ES-I3 (cell line): ENCODE results near the gene KIR3DL2.
"Not testable (repeated sequence)": the region's sequence is repeated elsewhere in the genome, so short reads cannot be mapped to it uniquely, and the experiment has no call there.

Experiments used
- H3K36me3 ChIP-seq: 2 replicates; pipeline ENCODE4 v1.6.1; 2013; ENCODE audit warnings: mild to moderate bottlenecking, low read length, control low read depth, moderate library complexity; ENCODE audit not compliant: insufficient read depth
- H3K4me1 ChIP-seq: 2 replicates; pipeline ENCODE4 v1.6.1; 2013; ENCODE audit warnings: mild to moderate bottlenecking, control low read depth, low read length; ENCODE audit not compliant: insufficient read depth
- H3K9ac ChIP-seq: 2 replicates; pipeline ENCODE4 v1.6.1; 2013; ENCODE audit warnings: low read depth, mild to moderate bottlenecking, low read length, moderate library complexity
- H3K9me3 ChIP-seq: 2 replicates; pipeline ENCODE4 v1.6.1; 2013; ENCODE audit warnings: mild to moderate bottlenecking, low read length, moderate library complexity; ENCODE audit not compliant: control insufficient read depth, insufficient read depth

KIR3DL2 gene

GRCh38 chr19:54889566-54889965, 39.3 kb downstream of the KIR3DL2 start:
- H3K36me3 ChIP-seq = no peaks in the 10 kb centered on the region
- H3K9me3 ChIP-seq = no peaks in the 10 kb centered on the region
- no peaks in the 10 kb centered on the region for H3K4me1 ChIP-seq
- no peak overlapping the region for H3K9ac ChIP-seq

GRCh38 chr19:54893406-54893805, 43.2 kb downstream of the KIR3DL2 start:
- H3K9ac ChIP-seq = peak overlapping the region; percentile 44
- H3K36me3 ChIP-seq = no peaks in the 10 kb centered on the region
- H3K4me1 ChIP-seq = 0 out of 2 replicates have a peak, but pooled peaks cover 3% of the 10 kb centered on the region
- H3K9me3 ChIP-seq = no peaks in the 10 kb centered on the region

GRCh38 chr19:54894106-54894505, 43.9 kb downstream of the KIR3DL2 start:
- H3K36me3 ChIP-seq, H3K4me1 ChIP-seq, H3K9me3 ChIP-seq: not testable (repeated sequence)
- peak overlapping the region; percentile 44; the same call in 1 of the 2 replicates for H3K9ac ChIP-seq

- Histone ChIP-seq H3K36me3 (no peaks in the 10 kb centered on the region; the same call in 1 of the 2 replicates), H3K4me1 (0 out of 2 replicates have a peak, but pooled peaks cover 3% of the 10 kb centered on the region), H3K9me3 (no peaks in the 10 kb centered on the region), H3K9ac (no peak overlapping the region)
Measured at GRCh38 chr19:54896036-54896435, 45.8 kb downstream of the KIR3DL2 start.

GRCh38 chr19:54898685-54899084, 48.4 kb downstream of the KIR3DL2 start:
- not testable (repeated sequence) for H3K9ac ChIP-seq

GRCh38 chr19:54899646-54900045, 49.4 kb downstream of the KIR3DL2 start:
- H3K4me1 ChIP-seq, H3K36me3 ChIP-seq, H3K9ac ChIP-seq, H3K9me3 ChIP-seq: not testable (repeated sequence)

More at GRCh38 chr19:54898685-54899084, 48.4 kb downstream of the KIR3DL2 start:
- H3K4me1 ChIP-seq, H3K36me3 ChIP-seq, H3K9me3 ChIP-seq: not testable (repeated sequence)

GRCh38 chr19:54901153-54901552, 50.9 kb downstream of the KIR3DL2 start:
- not testable (repeated sequence) for H3K9me3 ChIP-seq, H3K36me3 ChIP-seq, H3K4me1 ChIP-seq, H3K9ac ChIP-seq

- Histone ChIP-seq H3K9me3 (no peaks in the 10 kb centered on the region), H3K9ac (no peak overlapping the region), H3K36me3 (no peaks in the 10 kb centered on the region; the same call in 1 of the 2 replicates), H3K4me1 (peaks cover 7% of the 10 kb centered on the region)
Measured at GRCh38 chr19:54902061-54902460, 51.8 kb downstream of the KIR3DL2 start.

GRCh38 chr19:54903303-54903702, 53.1 kb downstream of the KIR3DL2 start:
- no peak overlapping the region for H3K9ac ChIP-seq
- H3K36me3 ChIP-seq = no peaks in the 10 kb centered on the region; the same call in 1 of the 2 replicates
- H3K9me3 ChIP-seq = no peaks in the 10 kb centered on the region
- peaks cover 7% of the 10 kb centered on the region for H3K4me1 ChIP-seq

GRCh38 chr19:54904261-54904660, 54.0 kb downstream of the KIR3DL2 start:
- not testable (repeated sequence) for H3K9ac ChIP-seq, H3K36me3 ChIP-seq, H3K9me3 ChIP-seq, H3K4me1 ChIP-seq

GRCh38 chr19:54905421-54905802, 55.2 kb downstream of the KIR3DL2 start:
- no peaks in the 10 kb centered on the region for H3K9me3 ChIP-seq
- no peak overlapping the region for H3K9ac ChIP-seq
- H3K36me3 ChIP-seq = no peaks in the 10 kb centered on the region; the same call in 1 of the 2 replicates
- H3K4me1 ChIP-seq = peaks cover 7% of the 10 kb centered on the region

GRCh38 chr19:54905803-54906511, 55.7 kb downstream of the KIR3DL2 start, which contains the start of gene NCR1:
Gene NCR1 (plus strand): TSS chr19:54906148. CDS start chr19:54906188, 40 bp downstream.
- H3K9ac ChIP-seq = peak within 1 kb of the TSS; percentile 9; the same call in 1 of the 2 replicates
- H3K36me3 ChIP-seq = no peaks in the 10 kb centered on the region
- no peaks in the 10 kb centered on the region for H3K9me3 ChIP-seq
- peaks cover 7% of the 10 kb centered on the region for H3K4me1 ChIP-seq

- H3K4me1 ChIP-seq = peaks cover 7% of the 10 kb centered on the region
- H3K36me3 ChIP-seq = no peaks in the 10 kb centered on the region
- no peaks in the 10 kb centered on the region for H3K9me3 ChIP-seq
- H3K9ac ChIP-seq = no peak overlapping the region
Measured at GRCh38 chr19:54906819-54907218, 56.6 kb downstream of the KIR3DL2 start.

GRCh38 chr19:54907899-54908298, 57.7 kb downstream of the KIR3DL2 start:
- H3K9ac ChIP-seq, H3K9me3 ChIP-seq, H3K4me1 ChIP-seq, H3K36me3 ChIP-seq: not testable (repeated sequence)
